HL-60 (cell line): ENCODE measurements around the gene NOS1AP.

Experiments used
- CTCF ChIP-seq: IDR thresholded peaks from one replicate; pipeline ENCODE4 v1.5.1; 2011; ENCODE audit warnings: low read length, control low read depth, inconsistent platforms; ENCODE audit not compliant: insufficient read depth
- GABPA ChIP-seq: IDR thresholded peaks from 2 replicates; pipeline ENCODE4 v1.6.1; 2012; ENCODE audit warnings: low read depth
- POLR2AphosphoS5 ChIP-seq: IDR thresholded peaks from 2 replicates; pipeline ENCODE4 v1.6.1; 2012; ENCODE audit warnings: low read depth
- SPI1 ChIP-seq: IDR thresholded peaks from 2 replicates; pipeline ENCODE4 v1.6.1; 2012; ENCODE audit warnings: low read depth, mild to moderate bottlenecking, borderline replicate concordance

- no peak for TF ChIP-seq CTCF
- TF ChIP-seq SPI1: no peak
- TF ChIP-seq GABPA: no peak
- no peak for TF ChIP-seq POLR2AphosphoS5
Measured at GRCh38 chr1:162091681-162092524, 22.4 kb downstream of the NOS1AP start.
